Fibroblast of skin of right biceps (primary cell): ENCODE measurements around the gene RPSA.
"Not testable (repeated sequence)": the region's sequence is repeated elsewhere in the genome, so short reads cannot be mapped to it uniquely, and the experiment has no call there.

ENCODE experiments used
- DNase-seq: peaks from one replicate; pipeline ENCODE4 v3.0.0-alpha.2; 2013

Gene RPSA

GRCh38 chr3:39423436-39423970 lies 17.0 kb downstream of the RPSA start:
- peak; percentile 22 for DNase-seq

GRCh38 chr3:39426312-39426711 lies 19.8 kb downstream of the RPSA start:
- no peak for DNase-seq

- no peak for DNase-seq
These were observed 21.0 kb downstream of the RPSA start for GRCh38 chr3:39427506-39427905.

GRCh38 chr3:39428745-39429201 lies 22.3 kb downstream of the RPSA start:
- DNase-seq, result peak; percentile 18

GRCh38 chr3:39429466-39429865 lies 22.9 kb downstream of the RPSA start:
- DNase-seq, result no peak

- no peak for DNase-seq
These were observed 25.8 kb downstream of the RPSA start for GRCh38 chr3:39432342-39432741.

GRCh38 chr3:39433642-39434041 lies 27.1 kb downstream of the RPSA start:
- DNase-seq, result peak; percentile 38

- peak; percentile 33 for DNase-seq
These were observed 28.1 kb downstream of the RPSA start for GRCh38 chr3:39434574-39434973.

- no peak for DNase-seq
These were observed 28.7 kb downstream of the RPSA start for GRCh38 chr3:39435006-39435748.

DNA sequence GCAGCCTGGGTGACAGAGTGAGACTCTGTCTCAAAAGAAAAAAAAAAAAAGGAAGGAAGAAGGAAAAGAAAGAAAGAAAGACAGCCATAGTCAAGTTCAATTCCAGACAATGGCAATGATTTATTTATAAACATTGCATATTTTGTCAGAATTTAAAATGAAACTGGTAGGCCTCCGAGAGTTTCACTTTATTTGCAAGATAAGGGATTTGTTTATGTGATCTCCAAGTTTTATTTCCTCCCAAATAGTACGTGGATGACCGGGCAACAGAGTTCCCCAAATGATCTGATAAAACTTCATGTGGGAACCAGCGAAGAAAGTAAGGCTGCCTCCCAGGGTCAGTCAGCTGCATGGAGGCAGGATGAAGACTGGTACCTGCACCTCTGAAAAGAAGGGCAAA lies 32.4 kb downstream of the RPSA start:
- DNase-seq, result no peak

- DNase-seq, result no peak
These were observed 33.8 kb downstream of the RPSA start for GRCh38 chr3:39440316-39440715.

- no peak for DNase-seq
These were observed 37.0 kb downstream of the RPSA start for GRCh38 chr3:39443530-39443929.

DNA sequence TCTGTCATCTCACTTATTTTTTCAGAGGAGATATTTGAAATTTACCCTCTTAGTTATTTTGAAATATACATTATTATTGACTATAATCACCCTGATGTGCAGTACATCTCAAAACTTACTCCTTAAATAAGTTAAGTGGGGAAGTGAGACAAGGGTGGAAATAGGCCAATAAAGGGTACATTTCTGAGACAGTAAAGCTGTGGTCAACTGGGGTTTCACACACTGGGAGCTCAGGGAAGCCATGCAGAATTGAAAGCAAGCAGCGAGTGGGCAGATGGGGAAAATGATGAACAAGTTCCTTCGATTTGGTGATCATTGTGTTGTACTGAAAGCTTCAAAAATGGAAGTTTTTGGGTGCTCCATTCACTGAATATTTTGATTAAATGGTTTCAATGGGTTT lies 39.4 kb downstream of the RPSA start:
- no peak for DNase-seq

- no peak for DNase-seq
These were observed 39.9 kb downstream of the RPSA start for GRCh38 chr3:39446444-39446843.

- peak; percentile 74 for DNase-seq
These were observed 41.3 kb downstream of the RPSA start for GRCh38 chr3:39447637-39448483.

GRCh38 chr3:39448506-39449233 lies 42.1 kb downstream of the RPSA start:
- DNase-seq, result no peak

DNA sequence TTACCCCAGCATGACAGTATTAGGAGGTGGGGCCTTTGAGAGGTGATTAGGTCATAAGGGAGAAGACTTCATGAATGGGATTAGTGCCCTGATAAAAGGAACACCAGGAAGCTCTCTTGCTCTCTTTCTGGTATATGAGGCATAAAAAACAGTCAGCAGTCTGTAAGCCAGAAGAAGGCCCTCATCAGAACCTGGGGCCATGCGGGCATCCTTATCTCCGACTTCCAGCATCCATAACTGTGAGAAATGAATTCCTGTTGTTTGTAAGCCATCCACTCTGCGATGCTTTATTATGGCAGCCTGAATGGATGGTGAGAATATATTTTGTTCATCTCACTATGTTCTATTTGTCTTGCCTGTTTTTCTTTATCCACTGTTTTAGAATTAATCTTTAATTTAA lies 43.3 kb downstream of the RPSA start:
- DNase-seq, result no peak

DNA sequence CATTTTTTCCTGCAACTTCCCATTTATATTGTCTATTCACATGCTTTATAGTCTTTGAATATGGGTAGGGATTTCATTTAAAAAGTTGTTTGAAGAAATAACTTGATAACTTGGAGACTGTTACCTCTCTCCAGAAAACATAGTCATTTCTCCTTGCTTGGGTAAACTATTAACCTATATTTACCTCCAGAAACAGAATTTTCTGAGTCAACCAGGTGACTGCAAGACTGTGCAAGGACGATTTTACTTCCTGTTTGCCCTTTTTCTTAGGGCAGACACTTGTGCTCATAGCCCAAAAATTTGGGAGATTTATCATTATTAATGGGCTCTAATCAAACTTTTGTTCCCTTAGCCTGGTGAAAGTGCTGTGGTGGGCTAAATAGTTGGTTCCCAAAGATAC lies 46.6 kb downstream of the RPSA start:
- DNase-seq, result no peak

GRCh38 chr3:39453872-39454271 lies 47.4 kb downstream of the RPSA start:
- not testable (repeated sequence) for DNase-seq

- DNase-seq, result no peak
These were observed 48.2 kb downstream of the RPSA start for GRCh38 chr3:39454591-39455217.

GRCh38 chr3:39456159-39456558 lies 49.6 kb downstream of the RPSA start:
- DNase-seq, result no peak

DNA sequence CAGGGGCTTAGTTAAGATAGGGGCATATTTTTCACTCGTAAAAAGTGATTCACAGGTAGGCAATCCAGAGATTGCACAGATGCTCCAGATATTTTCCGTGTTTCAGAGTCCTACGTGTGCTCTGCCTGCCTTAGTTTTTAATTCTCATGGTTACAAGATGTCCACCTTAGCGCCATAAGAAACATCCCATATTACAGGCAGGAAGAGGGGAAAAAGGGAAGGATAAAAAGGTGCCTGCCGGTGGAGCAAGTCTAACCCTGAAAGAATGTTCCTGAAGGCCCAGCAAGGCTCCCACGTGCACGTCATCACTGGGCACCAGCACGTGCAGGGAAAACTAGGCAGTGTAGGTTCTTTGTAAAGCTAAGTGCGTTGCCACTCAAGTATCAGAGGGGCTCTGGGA lies 50.8 kb downstream of the RPSA start:
- DNase-seq, result no peak

DNA sequence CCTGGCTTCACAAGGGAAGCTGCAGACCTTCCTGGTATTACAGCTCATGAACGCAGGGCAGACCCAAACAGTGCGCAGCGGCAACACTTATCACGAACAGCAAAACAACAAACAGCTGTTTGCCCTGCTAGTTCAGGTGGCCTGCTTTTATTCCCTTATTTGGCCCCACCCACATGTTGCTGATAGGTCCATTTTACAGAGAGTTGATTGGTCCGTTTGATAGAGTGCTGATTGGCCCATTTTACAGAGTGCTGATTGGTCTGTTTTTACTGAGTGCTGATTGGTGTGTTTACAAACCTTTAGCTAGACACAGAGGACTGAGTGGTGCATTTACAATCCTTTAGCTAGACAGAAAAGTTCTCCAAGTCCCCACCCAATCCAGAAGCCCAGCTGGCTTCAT lies 52.1 kb downstream of the RPSA start:
- not testable (repeated sequence) for DNase-seq
